Measurements from ENCODE around the gene PIGZ.

DNA sequence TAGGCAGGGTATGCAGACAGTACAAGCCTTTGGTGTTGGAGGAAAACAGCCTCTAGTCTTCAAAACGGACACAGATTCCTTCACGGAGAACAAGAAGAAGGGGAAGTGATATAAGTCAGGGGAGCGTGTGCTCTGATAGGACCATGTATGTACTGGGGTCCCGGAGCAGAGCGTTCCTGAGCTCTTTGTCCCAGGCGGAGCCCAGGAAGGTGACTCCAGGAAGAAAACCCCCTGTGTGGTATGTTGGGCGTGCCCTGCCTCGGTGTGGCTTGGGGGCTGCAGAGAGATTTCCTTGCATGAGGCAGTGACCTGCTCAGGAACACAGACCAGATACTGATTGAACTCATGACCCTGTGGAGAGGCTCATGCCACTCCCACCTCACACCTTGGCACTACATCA, 39.3 kb upstream of the PIGZ start:
- TF ChIP-seq, protein P1, sequence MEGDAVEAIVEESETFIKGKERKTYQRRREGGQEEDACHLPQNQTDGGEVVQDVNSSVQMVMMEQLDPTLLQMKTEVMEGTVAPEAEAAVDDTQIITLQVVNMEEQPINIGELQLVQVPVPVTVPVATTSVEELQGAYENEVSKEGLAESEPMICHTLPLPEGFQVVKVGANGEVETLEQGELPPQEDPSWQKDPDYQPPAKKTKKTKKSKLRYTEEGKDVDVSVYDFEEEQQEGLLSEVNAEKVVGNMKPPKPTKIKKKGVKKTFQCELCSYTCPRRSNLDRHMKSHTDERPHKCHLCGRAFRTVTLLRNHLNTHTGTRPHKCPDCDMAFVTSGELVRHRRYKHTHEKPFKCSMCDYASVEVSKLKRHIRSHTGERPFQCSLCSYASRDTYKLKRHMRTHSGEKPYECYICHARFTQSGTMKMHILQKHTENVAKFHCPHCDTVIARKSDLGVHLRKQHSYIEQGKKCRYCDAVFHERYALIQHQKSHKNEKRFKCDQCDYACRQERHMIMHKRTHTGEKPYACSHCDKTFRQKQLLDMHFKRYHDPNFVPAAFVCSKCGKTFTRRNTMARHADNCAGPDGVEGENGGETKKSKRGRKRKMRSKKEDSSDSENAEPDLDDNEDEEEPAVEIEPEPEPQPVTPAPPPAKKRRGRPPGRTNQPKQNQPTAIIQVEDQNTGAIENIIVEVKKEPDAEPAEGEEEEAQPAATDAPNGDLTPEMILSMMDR (conservative IDR thresholded peaks at IDR 0.05; ENCODE audit: low read depth, low read length): no peak
- no peak for TF ChIP-seq EZH2 (IDR thresholded peaks at IDR 0.05; ENCODE audit: borderline replicate concordance, low read depth, low read length, poor library complexity, severe bottlenecking)
